Esophagus squamous epithelium (tissue), 4 donors: ENCODE data around the gene EYS.

Source experiments
- POLR2A ChIP-seq, 4 donors: fragments of 450-650 bp; IDR thresholded peaks; one replicate each; pipeline ENCODE4 v1.6.1; 2017; ENCODE audit warnings: antibody characterized with exemption in 4 of 4, mild to moderate bottlenecking in 4 of 4, moderate library complexity in 3 of 4
- TF ChIP-seq, protein P1 (sequence below), 6 experiments: fragments of 450-650 bp in 4 of 6; fragments of 200-600 bp in 2 of 6; sonication (generic) in 2 of 6; IDR thresholded peaks; one replicate each; pipeline ENCODE4 v1.5.1; 2016 to 2019; ENCODE audit warnings: antibody characterized with exemption in 6 of 6, mild to moderate bottlenecking in 4 of 6, moderate library complexity in 4 of 6

DNA sequence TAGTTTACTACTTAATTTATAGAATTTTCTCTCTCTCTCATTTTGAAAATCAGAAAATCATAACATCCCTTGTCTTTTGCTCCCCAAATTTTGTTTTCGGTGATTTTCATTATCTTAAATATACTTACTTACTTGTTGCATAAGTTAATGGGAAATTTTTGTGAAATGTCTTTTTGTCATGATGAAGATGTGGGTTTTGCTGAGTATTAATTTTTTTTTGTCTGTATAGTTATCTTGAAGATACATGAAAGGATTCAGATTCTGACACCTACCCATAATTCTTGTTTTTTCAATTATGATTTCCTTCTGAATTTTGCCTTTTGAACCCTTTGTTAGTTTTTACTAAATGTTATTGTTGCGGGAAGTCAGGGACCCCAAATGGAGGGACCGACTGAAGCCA is 817.9 kb downstream of the EYS start:
- TF ChIP-seq POLR2A (IDR thresholded peaks at IDR 0.05) = no peak
- TF ChIP-seq, protein P1, sequence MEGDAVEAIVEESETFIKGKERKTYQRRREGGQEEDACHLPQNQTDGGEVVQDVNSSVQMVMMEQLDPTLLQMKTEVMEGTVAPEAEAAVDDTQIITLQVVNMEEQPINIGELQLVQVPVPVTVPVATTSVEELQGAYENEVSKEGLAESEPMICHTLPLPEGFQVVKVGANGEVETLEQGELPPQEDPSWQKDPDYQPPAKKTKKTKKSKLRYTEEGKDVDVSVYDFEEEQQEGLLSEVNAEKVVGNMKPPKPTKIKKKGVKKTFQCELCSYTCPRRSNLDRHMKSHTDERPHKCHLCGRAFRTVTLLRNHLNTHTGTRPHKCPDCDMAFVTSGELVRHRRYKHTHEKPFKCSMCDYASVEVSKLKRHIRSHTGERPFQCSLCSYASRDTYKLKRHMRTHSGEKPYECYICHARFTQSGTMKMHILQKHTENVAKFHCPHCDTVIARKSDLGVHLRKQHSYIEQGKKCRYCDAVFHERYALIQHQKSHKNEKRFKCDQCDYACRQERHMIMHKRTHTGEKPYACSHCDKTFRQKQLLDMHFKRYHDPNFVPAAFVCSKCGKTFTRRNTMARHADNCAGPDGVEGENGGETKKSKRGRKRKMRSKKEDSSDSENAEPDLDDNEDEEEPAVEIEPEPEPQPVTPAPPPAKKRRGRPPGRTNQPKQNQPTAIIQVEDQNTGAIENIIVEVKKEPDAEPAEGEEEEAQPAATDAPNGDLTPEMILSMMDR (IDR thresholded peaks at IDR 0.05) = no peak
